Thyroid gland (tissue), 4 donors: Measurements from ENCODE around the gene GLG1.

Experiments
- POLR2A ChIP-seq, 2 donors: fragments of 450-650 bp; IDR thresholded peaks; one replicate each; pipeline ENCODE4 v1.6.1; 2017; ENCODE audit warnings: antibody characterized with exemption in 2 of 2, mild to moderate bottlenecking in 2 of 2, moderate library complexity in 1 of 2
- TF ChIP-seq, protein P1 (sequence below), 6 experiments: fragments of 200-600 bp in 3 of 6; fragments of 450-650 bp in 3 of 6; sonication (generic) in 3 of 6; IDR thresholded peaks; one replicate each; pipeline ENCODE4 v1.5.1; 2016 to 2019; ENCODE audit warnings: antibody characterized with exemption in 6 of 6, mild to moderate bottlenecking in 2 of 6, inconsistent platforms in 1 of 6, moderate library complexity in 1 of 6

DNA sequence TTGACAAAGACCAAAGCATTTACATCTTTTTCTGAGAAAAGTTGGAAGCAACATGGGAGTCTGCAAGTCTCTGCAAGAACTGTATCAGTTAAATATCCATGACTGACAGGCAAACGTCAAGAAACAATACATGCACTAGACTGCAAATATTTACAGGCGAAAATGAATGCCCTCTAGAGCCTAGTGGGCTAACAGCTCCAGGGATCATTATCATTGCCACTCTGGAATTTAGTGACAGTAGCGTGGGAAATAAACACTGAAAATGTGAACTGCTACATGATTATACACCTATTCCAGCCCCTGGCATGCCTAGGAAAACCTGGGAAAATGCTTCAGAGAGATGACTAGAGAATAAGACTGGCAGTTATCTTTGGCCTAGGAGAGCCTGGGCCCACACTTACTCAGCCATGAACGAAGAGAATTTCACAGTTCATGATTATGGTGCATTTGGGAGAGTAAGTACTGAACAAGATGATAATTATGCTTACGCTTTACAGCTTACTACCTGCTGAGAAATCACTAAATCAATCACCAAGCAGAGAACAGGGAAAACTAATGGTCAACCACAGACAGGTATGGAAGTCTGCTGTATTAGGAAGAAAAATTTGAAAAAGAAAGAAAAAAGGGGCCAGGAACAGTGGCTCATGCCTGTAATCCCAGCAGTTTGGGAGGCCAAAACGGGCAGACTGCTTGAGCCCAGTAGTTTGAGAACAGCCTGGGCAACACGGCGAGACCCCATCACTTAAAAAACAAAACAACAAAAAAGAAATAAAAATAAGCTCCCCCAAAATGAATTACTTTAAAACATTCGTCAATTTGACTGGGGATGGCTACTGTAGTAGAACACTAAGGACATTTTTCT lies 119.0 kb downstream of the GLG1 start:
- TF ChIP-seq, protein P1, sequence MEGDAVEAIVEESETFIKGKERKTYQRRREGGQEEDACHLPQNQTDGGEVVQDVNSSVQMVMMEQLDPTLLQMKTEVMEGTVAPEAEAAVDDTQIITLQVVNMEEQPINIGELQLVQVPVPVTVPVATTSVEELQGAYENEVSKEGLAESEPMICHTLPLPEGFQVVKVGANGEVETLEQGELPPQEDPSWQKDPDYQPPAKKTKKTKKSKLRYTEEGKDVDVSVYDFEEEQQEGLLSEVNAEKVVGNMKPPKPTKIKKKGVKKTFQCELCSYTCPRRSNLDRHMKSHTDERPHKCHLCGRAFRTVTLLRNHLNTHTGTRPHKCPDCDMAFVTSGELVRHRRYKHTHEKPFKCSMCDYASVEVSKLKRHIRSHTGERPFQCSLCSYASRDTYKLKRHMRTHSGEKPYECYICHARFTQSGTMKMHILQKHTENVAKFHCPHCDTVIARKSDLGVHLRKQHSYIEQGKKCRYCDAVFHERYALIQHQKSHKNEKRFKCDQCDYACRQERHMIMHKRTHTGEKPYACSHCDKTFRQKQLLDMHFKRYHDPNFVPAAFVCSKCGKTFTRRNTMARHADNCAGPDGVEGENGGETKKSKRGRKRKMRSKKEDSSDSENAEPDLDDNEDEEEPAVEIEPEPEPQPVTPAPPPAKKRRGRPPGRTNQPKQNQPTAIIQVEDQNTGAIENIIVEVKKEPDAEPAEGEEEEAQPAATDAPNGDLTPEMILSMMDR (IDR thresholded peaks at IDR 0.05): no peak
- TF ChIP-seq POLR2A (IDR thresholded peaks at IDR 0.05): no peak
